ENCODE results near the gene ELAVL1. TPM values are rescaled to one million over a fixed set of nuclear protein-coding genes. Genes with fewer than 3 reads are reported as not detected.

ELAVL1 gene
- total RNA-seq, 4 donors from 2014 or later = 23.7 to 41.1 (median 30.3) TPM

- no peak for TF ChIP-seq CTCF (IDR thresholded peaks at IDR 0.05)
- DNase-seq (ENCODE audit: low spot score) = no peak
- no peak for ATAC-seq (ENCODE audit: low FRiP score)
Measured at GRCh38 chr19:7981199-7981598, 24.2 kb downstream of the ELAVL1 start.

- DNase-seq (ENCODE audit: low spot score) (no peak), ATAC-seq (ENCODE audit: low FRiP score) (no peak)
- no peak for TF ChIP-seq CTCF (IDR thresholded peaks at IDR 0.05)
Measured at GRCh38 chr19:7980635-7981121, 24.8 kb downstream of the ELAVL1 start.

GRCh38 chr19:7980168-7980567, 25.3 kb downstream of the ELAVL1 start:
- no peak for DNase-seq (ENCODE audit: low spot score)
- TF ChIP-seq CTCF (IDR thresholded peaks at IDR 0.05) = no peak
- no peak for ATAC-seq (ENCODE audit: low FRiP score)

GRCh38 chr19:7979559-7979958, 25.9 kb downstream of the ELAVL1 start:
- DNase-seq (ENCODE audit: low spot score) (no peak), ATAC-seq (ENCODE audit: low FRiP score) (no peak)
- TF ChIP-seq CTCF (IDR thresholded peaks at IDR 0.05) = no peak

- ATAC-seq (ENCODE audit: low FRiP score) (no peak), DNase-seq (ENCODE audit: low spot score) (no peak)
- TF ChIP-seq CTCF (IDR thresholded peaks at IDR 0.05) = no peak
Measured at GRCh38 chr19:7979011-7979410, 26.4 kb downstream of the ELAVL1 start.

GRCh38 chr19:7978179-7978825, 27.1 kb downstream of the ELAVL1 start:
- no peak for ATAC-seq (ENCODE audit: low FRiP score)
- no peak for TF ChIP-seq CTCF (IDR thresholded peaks at IDR 0.05)
- DNase-seq (ENCODE audit: low spot score) = no peak

GRCh38 chr19:7977723-7978040, 27.8 kb downstream of the ELAVL1 start:
- TF ChIP-seq CTCF (IDR thresholded peaks at IDR 0.05) = no peak
- DNase-seq (ENCODE audit: low spot score) = no peak
- ATAC-seq (ENCODE audit: low FRiP score) = no peak
